HS-5 (cell line): ENCODE results near the gene NT5M.

Experiments
- DNase-seq: peaks from one replicate; pipeline ENCODE4 v3.0.0-alpha.2; 2012; ENCODE audit warnings: low read depth

Gene NT5M

GRCh38 chr17:17343896-17344506, 40.8 kb downstream of the NT5M start:
- DNase-seq, result no peak

DNA sequence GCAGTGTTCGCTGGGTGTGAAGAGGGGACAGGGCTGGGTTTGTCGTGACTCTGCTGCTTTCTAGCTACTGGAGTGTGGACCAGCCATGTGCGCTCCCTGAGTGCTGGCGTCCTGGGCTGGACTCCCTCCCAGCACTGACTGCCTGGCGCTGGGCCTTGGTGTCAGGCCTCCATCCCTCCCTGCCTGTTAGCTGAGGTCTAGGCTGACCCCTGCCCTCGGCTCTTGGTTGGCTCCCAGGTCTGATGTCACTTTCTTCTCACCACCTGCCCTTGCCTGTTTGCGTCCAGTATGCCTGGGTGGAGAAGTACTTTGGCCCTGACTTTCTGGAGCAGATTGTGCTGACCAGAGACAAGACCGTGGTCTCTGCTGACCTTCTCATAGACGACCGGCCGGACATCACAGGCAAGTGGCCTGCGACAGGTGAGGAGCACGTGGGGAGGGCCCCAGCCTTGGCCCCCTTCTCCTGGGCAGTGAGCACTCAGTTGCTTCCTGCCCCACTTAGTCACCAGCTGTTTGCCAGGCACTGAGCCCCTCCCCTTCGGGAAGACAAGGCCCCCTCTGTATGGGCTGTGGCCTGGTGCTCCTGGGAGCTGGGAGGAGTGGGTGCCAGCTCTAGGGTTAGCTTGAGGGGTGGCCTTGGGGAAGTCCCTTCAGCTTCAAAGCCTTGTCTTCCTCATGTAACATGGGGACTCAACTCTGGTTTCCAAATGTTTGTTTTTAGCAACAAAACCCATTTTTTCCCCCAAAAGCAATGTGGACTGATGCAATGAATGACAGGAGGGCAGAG, 41.5 kb downstream of the NT5M start:
- no peak for DNase-seq

DNA sequence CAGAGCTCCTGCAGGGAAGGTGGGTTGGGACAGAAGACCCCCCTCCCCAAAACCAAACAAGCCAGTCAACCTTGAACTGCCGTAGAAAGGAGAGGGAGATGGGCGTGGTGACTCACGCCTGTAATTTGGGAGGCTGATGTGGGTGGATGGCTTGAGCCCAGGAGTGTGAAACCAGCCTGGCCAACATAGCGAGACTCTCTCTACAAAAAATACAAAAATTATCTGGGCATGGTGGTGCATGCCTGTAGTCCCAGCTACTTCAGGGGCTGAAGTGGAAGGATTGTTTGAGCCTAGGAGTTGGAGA, 42.1 kb downstream of the NT5M start:
- no peak for DNase-seq

DNA sequence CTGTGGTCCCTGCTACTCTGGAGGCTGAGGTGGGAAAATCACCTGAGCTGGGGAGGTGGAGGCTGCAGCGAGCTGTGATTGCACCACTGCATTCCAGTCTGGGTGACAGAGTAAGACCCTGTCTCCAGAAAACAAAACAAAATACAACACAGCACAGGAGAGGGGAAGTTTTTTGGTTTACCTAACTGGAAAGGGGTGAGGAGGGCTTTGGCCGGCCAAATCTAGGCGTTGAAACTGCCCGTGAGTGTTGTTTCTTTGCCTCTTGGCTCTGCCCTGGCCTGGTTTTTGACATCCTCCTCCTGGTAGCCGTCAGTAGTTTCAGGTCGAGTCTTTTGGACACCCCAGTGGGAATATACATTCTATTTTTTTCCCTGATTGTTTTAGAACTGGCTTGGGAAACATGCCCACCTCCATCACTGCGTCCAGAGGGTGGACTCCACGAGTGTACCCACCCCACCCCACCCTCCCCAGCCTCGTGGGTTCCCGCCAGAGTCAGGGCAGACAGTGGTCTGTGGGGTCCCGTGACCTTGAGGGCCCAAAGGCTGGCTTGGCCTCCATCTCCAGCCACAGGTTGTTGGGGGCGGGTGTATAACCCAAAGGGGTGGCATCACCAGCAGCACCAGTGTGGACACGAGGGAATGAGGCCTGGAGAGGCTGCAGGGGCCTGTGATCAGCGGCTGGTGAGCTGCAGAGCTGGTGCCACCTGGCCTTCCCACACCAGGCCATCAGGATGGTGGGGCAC, 42.7 kb downstream of the NT5M start:
- no peak for DNase-seq

DNA sequence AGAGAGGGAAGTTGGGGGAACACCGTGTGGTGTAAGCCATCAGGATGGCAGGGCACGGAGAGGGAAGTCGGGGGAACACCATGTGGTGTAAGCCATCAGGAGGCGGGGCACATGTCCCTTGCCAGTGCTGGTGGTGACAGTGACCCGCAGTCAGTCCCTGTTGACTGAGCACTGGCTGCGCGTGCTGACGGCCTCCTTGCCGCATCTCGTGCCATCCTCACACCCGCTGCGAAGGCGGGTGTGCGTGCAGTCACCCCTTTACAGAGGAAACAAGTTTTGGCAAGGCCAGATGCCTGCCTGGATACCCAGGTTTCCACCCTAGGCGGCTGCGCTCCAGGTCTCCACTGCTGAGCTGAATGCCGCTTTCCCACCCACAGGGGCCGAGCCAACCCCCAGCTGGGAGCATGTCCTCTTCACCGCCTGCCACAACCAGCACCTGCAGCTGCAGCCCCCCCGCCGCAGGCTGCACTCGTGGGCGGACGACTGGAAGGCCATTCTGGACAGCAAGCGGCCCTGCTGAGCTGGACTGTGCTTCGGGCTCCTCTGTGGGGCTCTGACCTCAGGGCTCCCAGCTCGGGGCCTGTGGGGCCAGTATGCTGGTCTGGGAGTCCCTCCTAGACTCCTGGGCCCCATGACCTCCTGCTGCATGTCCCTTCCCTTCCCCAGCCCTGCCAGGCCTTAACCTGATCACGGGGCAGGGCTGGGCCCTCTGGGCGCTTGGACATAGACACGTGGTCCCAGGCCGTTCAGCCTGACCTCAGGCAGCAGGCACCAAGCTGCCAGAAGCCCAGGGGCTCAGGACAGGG, 43.5 kb downstream of the NT5M start:
- no peak for DNase-seq

- no peak for DNase-seq
Observed at GRCh38 chr17:17347234-17347955, 44.2 kb downstream of the NT5M start.

GRCh38 chr17:17347956-17348871, 45.0 kb downstream of the NT5M start:
- no peak for DNase-seq

GRCh38 chr17:17348872-17349723, 45.9 kb downstream of the NT5M start:
- no peak for DNase-seq

- DNase-seq, result no peak
Observed at GRCh38 chr17:17349724-17350106, 46.5 kb downstream of the NT5M start.

- DNase-seq, result no peak
Observed at GRCh38 chr17:17350491-17351355, 47.5 kb downstream of the NT5M start.

DNA sequence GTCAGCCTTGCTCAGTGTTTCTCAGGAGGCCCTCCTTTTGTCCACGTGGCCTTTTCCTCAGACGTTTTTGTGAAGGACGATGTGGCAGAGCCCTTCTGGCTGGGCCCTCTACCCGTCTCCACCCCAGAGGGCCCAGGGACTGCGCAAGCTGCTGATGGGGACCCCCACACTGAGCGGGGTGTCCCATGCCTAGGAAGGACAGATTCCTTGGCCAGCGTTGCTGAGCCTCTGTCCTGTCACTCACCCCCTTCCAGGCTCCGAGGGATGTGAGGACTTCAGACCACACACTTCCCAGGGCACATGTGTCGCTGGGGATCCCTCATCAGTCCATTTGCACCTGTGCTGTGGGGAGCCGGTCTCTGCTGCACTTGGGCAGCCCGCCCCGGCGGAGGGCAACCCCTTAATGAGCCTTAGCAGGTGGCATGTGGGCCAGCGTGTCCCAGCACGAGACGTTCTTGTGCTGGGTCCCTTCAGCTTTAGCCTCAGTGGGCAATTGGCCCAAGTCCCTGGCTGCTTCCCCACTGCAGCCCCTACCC, 48.3 kb downstream of the NT5M start:
- DNase-seq, result no peak

- no peak for DNase-seq
Observed at GRCh38 chr17:17351901-17352781, 49.0 kb downstream of the NT5M start.

- no peak for DNase-seq
Observed at GRCh38 chr17:17352836-17353624, 49.9 kb downstream of the NT5M start.

DNA sequence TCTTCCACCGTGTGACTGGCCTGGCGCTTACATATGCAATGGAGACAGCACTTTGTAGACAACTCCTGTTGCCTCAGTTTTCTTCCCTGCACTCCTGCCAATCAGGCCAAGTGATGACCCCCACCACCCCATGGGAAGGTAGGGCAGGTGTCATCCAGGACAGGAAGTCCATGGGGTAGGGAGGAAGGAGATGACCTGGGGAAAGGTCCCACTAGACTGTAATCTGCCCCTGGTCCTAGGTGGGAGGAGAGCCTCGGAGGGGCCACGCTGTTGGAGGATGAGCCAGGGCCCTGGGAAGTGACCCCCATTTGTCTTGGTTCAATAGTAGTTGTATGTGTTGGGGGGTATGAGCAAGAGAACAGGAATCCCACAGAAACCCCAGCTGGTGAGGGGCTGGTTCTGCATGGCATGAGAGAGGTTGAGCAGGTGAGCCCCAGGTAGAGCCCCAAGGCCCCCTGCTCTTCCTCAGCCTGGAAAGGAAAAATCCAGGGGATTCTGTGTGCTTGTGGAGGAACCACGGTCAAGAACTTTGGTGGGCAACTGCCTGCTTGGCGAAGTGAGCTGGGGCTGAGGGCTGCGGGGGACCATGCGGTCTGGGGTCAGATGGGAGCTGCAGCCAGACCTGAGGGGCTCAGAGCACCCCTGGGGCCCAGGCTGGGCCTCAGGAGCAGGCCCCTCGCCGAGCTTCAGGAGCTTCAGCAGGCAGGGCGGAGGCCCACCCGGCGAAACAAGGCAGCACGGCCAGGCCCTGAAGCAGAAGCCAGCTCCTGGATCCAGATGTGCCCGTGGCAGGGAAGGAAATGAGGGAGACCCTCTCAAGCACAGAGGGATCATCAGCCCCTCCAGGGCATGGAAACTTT, 50.7 kb downstream of the NT5M start:
- no peak for DNase-seq

GRCh38 chr17:17354560-17355349, 51.6 kb downstream of the NT5M start:
- no peak for DNase-seq
